GM10847 (cell line): ENCODE results near the gene NFIA.

Source experiments
- POLR2A ChIP-seq: IDR thresholded peaks from 2 replicates; pipeline ENCODE4 v1.6.1; 2011; ENCODE audit not compliant: insufficient read length; ENCODE audit errors: extremely low read depth

NFIA gene

GRCh38 chr1:61439234-61439633, 356.9 kb downstream of the NFIA start:
- no peak for TF ChIP-seq POLR2A

- TF ChIP-seq POLR2A = no peak
Observed at GRCh38 chr1:61441723-61442262, 359.4 kb downstream of the NFIA start.

DNA sequence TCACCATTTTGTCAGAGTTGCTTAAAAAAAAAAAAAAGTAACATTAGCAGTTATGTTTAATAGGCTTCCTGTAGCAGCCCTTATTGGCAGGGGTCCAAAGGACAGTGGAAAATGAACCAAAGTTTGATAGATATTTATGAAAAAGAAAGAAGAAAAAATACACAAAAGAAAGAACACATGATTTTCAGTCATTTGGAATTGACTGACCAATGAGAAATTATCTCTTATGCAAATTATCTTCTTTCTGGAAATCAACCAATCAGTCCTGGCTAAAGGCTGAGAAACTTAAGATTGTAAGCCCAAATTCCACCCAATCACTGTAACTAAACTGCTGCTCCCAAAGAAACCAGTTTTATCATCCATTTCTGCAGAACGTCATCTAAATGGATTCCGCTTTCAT, 360.2 kb downstream of the NFIA start:
- no peak for TF ChIP-seq POLR2A

GRCh38 chr1:61444288-61444687, 361.9 kb downstream of the NFIA start:
- no peak for TF ChIP-seq POLR2A

DNA sequence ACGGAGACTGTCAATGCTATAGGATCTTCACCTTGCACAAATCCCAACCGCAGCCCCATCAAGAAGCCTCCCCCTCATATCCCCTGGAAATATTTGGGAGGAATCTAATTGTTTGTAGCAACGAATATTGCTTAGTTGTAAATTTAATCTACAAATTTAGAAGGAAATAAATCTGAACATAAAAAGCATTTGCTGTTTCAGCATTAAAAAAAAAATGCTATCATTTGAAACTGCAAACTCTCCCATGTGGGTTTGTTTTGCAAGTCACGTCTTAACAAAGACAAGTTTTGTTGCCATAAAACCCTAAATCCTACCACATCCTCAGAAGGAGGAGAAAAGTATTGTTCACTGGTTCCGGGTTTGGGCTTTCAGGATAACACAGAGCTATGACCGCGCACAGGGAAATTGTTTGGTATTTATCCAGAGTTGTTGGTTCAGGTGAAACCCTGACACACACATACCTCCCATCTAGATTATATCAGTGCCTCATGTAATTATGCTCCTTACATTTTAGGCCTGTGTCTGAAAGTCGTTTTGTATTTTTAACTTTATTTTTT, 363.0 kb downstream of the NFIA start:
- no peak for TF ChIP-seq POLR2A

DNA sequence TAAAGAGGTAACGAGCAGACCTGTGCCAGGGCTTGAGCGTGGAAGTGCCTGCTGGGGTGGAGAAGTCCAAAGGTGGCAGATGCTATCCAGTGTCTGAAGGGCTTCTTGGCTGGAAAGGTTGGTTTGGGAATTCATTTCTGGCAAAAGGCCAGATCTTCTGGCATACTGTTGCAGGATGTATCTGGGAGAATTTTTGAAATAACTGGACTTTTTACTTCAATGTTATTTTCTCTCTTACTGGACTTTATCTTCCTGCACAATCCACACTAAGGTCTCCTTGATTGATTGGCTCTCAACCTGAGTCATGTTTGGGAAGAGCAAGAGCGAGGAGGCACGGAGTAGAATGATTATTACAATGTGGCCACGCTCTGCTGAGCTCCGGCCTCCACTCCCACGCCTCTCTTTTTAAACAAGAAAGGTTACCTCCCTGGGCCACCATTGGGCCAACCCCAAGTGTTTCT, 364.2 kb downstream of the NFIA start:
- TF ChIP-seq POLR2A = no peak

DNA sequence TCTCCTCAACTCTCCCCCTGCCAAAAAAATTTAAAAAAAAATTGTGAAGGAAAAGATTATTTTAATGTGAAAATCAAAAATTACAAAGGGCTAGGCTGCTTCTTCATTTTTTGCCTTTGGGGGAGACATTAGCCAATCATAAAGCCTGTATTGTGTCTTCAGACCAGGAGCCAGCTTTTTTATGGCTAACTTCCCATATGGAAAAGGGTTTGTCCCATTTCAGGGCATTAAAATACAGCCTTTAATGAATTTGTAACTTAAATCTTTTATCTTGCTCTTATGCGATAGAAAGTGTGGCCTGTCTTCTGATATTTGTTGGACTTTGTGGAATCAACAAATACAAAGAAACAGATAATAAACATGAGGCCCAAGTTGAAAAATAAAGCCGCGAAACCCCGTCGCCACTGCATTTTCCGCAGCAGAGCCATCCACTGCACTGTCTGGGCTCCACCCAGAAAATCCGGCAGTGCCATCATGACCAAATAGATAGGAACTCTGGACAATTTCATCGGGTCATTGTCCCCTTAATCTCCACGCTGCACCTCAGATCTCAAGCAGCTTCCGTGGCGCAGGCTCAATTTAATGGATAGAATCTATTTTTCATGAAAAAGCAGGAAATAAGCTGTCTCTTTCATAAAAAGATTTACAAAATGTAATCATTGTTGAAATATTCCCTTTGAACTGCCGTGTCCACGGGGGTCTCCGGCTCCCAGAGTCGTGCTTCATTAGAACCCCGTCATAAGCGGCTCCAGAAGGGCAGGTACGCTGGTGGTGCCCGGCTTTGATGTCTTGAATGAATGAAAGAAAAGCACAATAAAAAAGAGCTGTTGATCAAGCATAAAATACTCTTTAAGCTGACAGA, 365.0 kb downstream of the NFIA start:
- no peak for TF ChIP-seq POLR2A

DNA sequence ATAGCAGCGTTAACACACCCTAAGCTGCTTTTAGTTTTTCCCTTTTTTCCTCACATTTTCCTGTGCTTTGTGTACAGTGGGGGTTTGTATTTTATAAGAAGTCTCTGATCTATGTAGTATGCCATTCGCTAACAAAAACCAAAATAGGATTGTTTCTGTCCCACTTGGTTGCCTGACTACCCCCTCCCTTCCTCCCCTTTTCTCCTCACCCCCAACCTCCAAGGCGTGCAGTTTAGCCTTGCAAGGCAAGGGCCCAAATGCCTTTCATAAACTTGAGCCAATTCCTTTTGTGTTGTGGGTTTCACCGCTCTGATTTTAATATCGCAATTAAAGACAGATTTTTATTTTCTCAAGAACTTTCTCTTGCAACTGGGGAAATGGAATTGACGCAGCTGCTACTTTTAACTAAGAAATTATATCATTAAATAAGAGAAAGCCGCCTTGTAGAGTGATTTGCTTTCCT, 365.6 kb downstream of the NFIA start:
- TF ChIP-seq POLR2A = no peak

DNA sequence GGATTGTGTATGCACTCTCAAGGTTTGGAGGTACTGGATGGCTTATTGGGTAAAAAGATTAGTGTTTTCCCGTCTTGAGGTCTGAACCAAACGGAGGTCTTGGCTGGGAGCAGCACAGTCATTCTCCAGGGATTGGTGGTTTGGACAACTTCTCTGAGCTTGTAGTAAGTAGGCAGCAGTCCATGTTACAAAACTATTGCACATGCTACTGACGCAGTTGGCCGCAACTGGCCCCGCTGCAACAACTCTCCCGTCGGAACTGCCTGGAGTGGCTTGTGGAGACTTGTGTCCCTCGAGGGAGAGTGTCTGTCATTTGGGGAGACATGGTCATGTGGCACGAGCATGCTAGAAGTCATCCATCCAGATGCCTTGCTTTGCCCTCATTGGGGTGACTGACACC, 366.6 kb downstream of the NFIA start:
- no peak for TF ChIP-seq POLR2A

GRCh38 chr1:61449410-61449809, 367.0 kb downstream of the NFIA start:
- no peak for TF ChIP-seq POLR2A

- TF ChIP-seq POLR2A = no peak
Observed at GRCh38 chr1:61450454-61450853, 368.1 kb downstream of the NFIA start.

DNA sequence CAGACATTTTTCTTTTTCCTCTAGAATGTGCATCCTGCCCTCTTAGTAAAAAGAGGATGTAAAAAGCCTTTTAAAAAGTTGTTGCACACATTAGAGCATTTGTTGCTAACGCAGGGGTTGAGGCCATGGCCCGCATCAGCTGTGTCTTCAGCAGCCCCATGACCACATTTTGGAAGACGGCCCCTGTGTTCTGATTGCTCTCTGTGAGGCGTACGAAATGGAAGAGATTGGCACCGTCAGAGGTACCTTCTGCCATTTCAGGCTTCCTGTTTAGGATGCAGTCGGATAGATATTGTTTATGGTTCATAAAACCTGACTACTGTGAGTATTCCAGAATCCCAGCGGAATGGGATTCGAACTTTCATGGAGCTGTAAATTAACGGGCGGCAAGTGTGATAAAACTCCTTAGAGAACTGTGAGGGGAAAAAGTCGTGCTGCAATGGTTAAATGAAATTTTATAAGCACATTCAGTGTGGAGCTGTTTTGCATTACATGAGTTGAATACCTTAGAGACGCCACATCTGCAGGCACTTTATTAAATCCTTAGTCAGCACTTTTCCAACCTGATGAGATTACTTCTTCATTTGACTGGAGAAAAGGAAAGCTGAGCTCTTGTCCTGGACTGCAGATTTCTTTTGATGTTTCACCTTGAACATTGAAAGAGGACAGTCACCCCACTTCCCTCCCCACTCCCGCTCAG, 368.7 kb downstream of the NFIA start:
- TF ChIP-seq POLR2A = no peak

DNA sequence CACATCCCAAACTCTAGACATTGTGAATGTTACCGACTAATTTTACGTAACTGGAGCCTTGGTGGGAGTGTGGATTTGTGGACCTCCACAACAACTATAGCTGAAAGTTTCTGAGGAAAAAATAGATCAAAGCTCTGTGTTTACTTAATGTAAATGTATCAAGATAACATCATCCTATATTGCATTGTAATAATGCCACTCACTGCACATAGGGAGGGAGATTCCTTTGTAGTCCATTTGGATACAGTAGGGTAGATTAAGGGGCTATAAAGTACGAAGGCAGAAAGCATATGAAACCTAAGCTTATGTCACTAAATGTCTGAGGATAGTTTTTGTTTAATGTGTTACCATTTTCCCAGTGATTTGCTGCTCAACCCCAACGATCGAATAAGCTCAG, 369.2 kb downstream of the NFIA start:
- TF ChIP-seq POLR2A = no peak

DNA sequence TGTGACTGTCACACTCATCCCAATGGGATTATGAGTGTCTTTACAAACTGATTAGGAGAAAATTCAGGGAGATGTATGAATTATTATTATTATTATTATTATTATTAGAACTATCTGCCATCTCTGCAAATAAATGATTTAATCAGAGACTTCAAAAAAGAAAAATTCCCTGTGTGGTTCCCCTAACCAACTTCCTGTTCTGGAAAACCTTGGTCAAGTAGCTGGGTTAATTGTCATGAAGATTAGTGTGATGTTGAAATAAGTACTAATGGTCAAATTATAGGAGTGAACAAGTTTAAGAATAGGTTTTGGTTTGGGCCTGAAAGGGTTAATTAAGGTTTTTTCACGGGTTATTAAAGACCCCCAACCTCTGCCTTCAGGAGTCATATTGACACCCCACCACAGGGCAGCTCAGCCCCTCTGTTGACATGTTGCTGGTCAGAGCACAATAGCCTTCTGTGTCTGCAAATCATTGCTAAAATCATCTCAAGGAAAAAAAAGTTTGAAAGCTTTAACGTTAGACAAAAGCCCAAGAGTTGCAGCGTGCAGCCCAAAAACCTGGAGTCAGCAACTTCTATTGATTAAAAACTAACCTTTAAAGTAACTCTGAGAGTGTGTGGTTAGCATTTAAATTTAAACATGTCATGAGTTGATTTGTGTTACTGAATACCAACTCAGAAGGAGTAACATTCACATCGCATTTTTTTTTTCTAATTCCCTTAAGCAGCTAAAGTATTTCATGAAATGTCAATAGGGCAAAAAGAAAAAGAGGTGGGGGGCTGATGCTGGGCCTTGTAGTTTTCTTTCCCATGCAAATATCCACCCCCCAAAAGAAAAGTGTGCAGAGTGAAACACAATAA, 370.0 kb downstream of the NFIA start:
- no peak for TF ChIP-seq POLR2A
